ENCODE data around the gene PFAS.

DNA sequence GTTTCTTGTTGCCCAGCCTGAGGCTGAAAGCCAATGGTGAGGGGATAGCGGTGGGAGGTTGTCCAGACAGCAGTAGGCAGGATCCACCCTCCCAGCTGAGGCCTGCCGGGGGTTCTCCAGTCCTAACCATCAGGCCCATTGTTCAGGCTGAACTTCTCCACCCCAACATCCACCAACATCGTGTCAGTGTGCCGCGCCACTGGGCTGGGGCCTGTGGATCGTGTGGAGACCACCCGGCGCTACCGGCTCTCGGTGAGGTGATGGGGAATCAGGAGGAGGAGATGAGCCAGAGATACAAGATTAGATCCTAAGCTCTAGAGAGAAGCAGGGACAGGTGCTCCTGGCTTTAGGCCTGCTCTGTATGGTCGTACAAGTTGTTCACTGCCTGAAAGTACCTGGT, 5.8 kb downstream of the PFAS start:
- TF ChIP-seq, protein P1, sequence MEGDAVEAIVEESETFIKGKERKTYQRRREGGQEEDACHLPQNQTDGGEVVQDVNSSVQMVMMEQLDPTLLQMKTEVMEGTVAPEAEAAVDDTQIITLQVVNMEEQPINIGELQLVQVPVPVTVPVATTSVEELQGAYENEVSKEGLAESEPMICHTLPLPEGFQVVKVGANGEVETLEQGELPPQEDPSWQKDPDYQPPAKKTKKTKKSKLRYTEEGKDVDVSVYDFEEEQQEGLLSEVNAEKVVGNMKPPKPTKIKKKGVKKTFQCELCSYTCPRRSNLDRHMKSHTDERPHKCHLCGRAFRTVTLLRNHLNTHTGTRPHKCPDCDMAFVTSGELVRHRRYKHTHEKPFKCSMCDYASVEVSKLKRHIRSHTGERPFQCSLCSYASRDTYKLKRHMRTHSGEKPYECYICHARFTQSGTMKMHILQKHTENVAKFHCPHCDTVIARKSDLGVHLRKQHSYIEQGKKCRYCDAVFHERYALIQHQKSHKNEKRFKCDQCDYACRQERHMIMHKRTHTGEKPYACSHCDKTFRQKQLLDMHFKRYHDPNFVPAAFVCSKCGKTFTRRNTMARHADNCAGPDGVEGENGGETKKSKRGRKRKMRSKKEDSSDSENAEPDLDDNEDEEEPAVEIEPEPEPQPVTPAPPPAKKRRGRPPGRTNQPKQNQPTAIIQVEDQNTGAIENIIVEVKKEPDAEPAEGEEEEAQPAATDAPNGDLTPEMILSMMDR (IDR thresholded peaks at IDR 0.05 in 2 of 3, conservative IDR thresholded peaks at IDR 0.05 in 1 of 3; ENCODE audit: borderline replicate concordance in 1 of 3, insufficient read depth in 1 of 3, low read depth in 2 of 3, low read length in 2 of 3) = no peak
- TF ChIP-seq RAD21 (IDR thresholded peaks at IDR 0.05; ENCODE audit: low read depth) (no peak), EZH2 (IDR thresholded peaks at IDR 0.05) (no peak), POLR2AphosphoS5 (IDR thresholded peaks at IDR 0.05; ENCODE audit: low read depth, low read length) (no peak)
- TF ChIP-seq, protein P2, sequence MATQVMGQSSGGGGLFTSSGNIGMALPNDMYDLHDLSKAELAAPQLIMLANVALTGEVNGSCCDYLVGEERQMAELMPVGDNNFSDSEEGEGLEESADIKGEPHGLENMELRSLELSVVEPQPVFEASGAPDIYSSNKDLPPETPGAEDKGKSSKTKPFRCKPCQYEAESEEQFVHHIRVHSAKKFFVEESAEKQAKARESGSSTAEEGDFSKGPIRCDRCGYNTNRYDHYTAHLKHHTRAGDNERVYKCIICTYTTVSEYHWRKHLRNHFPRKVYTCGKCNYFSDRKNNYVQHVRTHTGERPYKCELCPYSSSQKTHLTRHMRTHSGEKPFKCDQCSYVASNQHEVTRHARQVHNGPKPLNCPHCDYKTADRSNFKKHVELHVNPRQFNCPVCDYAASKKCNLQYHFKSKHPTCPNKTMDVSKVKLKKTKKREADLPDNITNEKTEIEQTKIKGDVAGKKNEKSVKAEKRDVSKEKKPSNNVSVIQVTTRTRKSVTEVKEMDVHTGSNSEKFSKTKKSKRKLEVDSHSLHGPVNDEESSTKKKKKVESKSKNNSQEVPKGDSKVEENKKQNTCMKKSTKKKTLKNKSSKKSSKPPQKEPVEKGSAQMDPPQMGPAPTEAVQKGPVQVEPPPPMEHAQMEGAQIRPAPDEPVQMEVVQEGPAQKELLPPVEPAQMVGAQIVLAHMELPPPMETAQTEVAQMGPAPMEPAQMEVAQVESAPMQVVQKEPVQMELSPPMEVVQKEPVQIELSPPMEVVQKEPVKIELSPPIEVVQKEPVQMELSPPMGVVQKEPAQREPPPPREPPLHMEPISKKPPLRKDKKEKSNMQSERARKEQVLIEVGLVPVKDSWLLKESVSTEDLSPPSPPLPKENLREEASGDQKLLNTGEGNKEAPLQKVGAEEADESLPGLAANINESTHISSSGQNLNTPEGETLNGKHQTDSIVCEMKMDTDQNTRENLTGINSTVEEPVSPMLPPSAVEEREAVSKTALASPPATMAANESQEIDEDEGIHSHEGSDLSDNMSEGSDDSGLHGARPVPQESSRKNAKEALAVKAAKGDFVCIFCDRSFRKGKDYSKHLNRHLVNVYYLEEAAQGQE (IDR thresholded peaks at IDR 0.05; ENCODE audit: low read depth) = no peak

Measured in HCT116 (cell line).